HG03460 (cell line): ENCODE data around the gene FHL2.
A peak's percentile ranks its signal among the peaks of the same experiment; 100 is the strongest.

ENCODE experiments used
- ATAC-seq: cut with Tn5 transposase; IDR thresholded peaks from one replicate; pipeline ENCODE4 v1.9.1; 2021; ENCODE audit not compliant: unreplicated experiment

The FHL2 gene

DNA sequence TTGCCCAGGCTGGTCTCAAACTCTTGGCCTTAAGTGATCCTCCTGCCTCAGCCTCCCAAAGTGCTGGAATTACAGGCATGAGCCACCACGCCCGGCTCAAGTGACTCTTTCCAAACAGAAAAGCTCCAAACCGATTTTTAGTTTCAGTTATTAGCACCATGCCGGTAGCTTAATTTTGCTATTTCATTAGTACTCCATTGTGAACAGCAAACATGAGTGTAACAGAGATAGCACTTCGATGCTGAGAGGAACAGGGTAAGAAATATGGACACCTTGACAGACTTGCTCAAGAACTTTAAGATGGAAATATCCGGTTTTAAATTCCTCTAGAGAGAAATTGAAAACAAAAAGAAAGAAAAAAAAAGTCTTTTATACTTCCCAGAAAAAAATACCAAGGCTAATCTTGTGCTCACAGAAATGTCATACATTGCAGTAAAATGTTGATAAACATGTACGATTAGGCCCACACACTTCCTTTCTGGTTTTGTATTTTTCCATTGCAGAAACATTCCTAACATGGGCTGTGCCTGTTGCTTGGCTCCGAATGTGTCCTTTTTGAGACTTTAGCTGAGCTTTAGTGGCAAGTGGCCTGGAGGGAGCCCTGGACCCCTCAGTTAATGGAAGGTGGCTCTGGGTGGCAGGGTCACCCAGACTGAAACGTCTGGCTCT lies 18.3 kb downstream of the FHL2 start:
- ATAC-seq = no peak

DNA sequence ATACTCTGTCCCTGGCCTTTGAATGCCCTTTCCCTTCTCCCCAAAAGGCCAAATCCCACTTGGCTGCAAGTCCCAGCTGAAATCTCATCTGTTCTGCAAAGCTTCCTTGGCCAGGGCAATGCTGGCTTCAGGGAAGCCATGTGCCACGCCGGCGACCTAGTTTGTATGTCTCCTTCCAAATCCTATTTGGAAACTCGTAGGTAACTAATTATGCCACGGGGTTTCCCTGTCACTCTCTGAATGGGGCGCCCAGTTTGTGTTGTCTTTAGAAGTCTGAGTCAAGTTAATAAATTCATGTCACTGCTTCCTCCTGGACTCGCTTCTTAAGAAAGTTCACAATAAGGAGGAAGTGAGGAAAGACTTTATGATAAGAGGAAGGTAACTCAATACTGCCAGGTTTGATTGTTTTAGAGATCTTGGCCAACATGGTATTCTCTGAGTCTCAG lies 19.1 kb downstream of the FHL2 start:
- no peak for ATAC-seq

DNA sequence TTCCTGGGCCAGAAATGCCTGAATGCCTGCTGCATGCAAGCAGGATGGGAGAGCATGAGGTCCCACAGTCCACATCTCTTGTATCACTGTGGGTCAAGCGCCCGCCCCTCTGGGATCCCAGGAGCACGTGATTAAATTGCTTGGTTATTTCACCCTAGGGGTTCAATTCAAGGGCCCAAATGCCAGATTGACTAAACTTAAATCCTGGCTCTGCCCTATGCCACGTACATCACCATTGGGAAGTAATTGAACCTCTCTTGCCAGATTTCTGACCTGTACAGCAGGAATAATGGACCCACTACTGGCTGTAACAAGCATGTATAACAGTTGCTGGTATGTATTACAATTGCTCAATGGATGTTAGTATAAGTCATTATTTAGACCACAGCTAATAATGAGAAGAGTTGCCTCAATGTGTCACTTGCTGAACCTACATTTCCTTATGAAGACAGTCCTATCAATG lies 19.9 kb downstream of the FHL2 start:
- ATAC-seq = no peak

DNA sequence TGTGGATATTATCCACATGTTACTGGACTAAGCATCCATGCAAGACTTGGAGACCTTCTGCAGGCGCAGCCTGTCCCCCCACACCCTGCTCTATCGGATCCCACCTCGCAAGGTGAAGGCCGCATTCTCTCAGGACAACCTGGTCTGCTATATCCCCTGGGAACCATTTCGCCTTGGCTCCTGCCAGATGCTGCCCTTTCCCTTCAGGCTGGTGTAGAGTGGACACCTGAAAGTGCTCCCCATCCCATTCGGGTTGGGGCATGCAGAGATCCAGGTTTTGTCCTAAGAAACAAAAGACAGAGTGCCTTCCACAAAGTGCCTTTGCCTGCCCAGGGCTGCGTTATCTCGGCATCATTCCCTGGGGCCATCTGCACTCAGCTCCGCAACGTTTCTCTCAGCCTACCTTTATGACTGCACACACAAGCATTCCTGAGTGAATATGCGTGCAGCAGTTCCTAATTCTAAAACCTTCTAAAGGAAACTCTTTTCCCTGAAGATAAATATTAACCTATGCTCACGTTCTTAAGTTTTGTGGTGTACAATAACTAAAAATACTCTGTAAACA lies 20.5 kb downstream of the FHL2 start:
- ATAC-seq = no peak

DNA sequence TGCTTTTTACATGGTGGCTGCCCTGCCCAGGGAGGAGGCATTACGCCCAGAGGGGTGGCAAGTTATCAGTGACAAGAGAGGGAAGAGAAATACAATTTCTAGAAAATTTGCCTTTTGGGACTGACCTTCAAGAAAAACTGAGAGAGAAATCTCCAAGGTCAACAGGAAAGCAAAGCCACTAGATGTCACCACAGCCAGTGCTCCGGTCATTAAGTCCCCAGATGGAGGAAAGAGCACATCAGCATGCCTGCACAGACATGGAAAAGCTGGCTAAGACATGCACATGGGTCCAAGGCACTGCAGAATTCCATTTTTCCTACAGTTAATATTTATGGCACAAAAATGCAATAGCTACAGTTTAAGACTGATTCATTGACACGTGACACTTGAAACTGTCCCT lies 21.0 kb downstream of the FHL2 start:
- no peak for ATAC-seq

DNA sequence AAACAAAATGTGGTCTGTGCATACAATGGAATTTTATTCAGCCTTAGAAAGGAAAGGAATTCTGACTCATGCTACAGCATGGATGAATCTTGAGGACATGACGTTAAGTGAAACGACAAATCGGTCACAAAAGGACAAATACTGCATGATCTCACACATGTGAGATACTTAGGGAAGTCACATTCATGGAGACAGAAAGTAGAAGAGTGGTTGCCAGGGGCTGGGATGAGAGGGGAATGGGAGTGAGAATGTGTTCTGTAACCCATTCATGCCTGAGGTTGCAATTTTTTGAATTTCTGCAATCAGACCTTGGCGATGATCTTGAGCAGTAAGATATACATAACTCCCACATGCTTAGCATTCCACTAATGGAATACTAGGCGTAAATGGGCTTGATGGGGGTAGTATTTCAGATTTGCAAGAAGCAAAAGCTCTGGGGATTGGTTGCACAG lies 22.0 kb downstream of the FHL2 start:
- ATAC-seq = no peak

DNA sequence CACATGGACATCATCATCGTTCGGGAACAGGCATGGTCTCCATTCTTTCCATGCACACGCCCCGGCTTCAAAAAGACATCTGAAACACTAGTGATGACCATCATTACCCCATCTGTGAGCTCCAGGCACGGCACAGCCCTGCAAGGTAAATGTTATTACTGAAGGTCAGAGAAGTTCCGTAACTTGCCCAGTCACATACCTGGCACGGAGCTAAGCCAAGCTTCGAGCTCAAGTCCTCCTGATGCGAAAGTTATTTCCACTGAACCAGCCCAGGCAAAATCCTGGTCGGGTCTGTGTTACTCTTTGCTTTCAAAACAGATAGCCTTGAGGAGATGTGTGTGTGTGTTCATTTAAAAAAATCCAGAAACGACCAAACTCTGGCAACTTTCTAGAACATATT lies 22.8 kb downstream of the FHL2 start:
- no peak for ATAC-seq

DNA sequence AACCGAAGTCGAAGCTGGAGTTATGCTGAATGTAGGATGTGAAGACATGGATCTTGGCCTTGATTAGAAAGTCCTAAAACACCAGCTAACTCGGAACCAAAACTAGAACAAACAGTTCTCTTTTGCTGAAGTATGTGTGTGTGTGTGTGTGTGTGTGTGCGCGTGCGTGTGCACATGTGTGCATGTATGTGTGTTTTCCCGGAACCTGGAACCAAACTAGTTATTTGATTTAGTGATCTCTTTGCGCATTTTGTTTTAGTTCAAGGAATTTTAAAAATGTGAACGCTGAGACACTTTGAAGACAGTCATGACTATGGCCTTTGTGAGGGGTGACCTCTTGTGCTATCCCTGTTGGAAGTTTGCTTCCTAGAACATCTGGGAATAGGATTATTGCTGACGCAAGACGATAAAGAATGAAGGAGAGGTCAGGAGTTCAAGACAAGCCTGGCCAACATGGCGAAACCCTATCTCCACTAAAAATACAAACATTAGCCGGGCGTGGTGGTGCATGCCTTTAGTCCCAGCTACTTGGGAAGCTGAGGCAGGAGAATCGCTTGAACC lies 23.8 kb downstream of the FHL2 start:
- ATAC-seq = no peak

DNA sequence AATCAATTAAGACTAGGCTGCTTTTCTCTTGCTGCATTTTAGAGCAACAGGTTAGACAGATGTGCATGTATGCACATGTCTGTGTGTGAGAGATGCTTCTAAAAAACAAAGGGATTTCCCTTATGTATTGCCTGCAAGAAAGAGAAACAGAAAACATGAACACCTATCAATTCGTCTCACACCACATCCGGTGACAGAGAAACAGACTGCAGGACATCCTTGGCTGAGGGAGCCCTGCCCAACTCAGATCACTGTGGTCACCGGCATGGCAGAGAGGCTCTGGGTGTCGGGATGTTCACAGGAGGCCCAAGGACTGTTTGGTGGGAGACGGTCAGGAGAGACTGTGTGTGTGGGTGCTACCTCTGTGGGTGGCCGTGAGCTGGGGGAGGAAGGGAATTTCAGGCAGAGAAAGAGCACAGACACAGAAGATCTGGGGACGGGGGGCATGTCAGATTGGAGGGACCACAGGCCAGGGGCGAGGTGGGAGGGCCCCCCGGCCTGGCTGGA lies 24.9 kb downstream of the FHL2 start:
- peak; percentile 79 for ATAC-seq

DNA sequence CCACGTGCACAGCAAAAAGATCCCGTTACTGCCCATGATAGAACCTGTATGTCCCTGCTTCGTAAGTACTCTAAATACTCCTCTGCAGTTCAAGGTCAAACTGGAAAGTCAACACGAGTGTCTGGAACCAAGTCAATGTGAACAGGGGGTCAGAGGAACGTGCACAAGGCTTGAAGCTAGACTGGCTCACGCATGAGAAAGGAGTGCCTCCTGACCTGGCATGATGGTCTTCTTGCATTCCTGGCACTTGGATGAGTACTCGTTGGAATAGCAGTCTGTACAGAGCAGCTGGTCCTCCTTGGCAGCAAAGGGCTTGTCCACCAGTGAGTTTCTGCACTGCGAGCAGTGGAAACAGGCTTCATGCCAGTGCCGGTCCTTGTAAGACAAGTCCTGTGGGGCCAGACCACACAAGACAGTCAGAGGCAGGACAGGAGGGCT lies 25.5 kb downstream of the FHL2 start:
- peak; percentile 16 for ATAC-seq

DNA sequence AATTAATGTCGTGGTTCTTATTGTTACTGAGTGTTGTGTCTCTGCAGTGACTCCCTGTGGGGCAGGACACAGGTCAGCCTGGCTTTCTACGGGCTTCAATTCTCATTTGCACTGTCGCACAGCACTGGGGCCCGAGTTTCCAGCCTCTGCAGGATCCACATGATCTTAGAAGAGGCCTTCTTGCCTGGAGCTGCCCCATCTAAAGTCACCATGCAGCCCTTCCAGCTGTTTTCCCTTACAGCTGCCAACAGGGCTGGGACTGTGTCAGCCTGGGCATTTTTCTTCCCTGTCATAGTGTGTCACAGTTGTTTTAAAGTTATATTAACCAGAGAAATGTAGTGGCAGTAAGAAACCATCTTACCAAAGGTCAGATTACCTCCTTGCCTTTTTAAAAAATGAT lies 27.0 kb downstream of the FHL2 start:
- no peak for ATAC-seq

DNA sequence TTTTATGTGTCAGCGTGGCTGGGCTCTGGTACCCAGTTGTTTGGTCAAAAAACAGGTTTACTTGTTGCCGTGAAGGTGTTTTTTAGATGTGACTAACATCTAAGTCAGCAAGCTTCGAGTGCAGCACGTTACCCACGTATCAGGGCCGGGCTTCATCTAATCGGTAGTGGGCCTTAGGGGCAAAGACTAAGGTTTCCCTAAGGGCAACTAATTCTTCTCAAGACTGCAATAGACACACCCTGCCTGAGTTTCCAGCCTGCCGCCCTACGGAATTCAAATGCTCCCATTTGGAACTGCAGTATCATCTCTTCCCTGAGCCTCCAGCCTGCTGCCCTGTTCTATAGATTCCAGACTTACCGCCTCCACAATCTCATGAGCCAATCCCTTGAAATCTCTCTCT lies 27.7 kb downstream of the FHL2 start:
- no peak for ATAC-seq

DNA sequence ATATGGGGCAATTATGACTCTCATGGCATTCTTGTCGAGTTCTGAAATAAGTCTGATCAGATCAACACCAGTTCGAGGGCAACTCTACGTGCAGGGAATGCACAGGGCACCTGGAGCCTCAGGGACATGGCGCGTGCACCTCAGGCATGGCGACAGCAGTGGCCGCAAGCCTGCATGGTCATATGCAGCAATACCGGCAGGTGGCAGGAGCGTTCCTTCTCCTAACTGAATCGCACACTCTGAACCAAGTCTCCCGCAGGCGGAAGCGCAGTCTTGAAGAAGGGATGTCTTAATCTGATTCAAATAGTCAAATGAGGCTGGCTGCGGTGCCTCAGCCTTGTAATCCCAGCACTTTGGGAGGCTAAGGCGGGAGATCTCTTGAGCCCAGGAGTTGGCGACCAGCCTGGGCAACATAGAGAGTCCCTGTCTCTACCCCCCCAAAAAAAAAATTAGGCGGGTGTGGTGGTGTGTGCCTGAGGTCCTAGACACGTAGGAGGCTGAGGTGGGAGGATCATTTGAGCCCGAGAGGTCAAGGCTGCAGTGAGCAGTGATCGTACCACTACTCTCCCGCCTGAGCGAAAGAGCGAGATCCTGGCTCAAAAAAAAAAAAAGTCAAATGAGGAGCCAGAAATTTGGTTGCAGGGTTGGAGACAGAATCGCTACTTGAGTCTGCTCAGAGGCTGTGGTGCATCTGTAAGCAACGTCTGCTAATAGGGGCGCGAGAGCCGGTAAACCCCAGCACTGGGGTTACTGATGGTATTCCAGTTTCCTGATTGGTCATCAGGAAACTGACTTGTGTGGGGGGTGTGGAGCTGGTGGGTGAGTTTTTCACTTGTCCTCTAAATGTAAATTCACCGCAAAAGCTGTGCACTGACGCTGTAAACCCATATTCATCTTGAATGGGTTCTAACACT lies 28.8 kb downstream of the FHL2 start:
- peak; percentile 88 for ATAC-seq

DNA sequence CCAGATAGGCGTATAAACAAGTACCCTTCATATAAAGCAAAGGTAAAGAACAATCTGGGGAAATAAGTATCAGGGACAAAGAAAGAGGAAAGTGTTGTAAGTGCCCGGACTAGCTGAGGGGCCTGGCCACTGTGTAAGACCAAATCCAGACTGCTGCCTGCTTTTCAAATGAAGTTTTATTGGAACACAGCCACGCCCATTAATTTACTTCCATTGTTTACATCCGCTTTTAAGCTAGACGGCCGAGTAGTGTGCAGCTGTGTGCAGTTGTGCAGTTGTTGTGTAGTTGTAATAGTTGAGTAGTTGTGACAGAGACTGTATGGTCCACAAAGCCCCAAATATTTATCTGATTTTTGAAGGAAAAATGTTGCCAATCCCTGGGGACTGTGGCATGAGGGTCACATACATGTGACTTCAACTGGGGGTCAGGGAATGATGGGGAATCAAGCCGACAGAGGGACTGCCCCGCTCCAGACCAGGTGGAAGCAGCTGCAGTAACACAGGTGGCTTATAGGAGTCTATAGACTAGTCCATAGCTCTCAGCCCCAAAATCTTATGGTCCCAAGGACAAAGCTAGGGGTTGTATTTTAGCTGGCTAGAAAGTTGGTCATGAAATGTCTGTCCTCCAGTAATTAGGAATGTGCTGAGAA lies 30.0 kb downstream of the FHL2 start:
- no peak for ATAC-seq

DNA sequence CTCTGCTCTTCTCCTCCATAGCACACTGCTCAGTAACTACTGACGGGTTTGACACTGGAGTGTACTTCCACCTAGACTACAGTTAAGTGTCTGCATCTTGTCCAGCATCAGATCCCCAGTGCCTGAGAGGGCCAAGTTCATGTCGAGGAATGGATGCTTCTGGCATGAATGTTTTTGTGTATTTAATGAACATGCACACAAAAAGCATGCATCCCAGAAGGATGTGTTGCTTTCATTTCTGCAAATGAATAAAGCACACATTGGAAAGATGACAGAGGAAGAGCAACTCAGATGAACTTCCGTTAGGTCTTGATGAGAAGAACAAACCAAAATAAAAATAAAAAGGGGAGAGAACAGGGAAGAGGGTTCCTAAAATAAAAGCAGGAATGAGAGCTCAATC lies 33.6 kb downstream of the FHL2 start:
- no peak for ATAC-seq

DNA sequence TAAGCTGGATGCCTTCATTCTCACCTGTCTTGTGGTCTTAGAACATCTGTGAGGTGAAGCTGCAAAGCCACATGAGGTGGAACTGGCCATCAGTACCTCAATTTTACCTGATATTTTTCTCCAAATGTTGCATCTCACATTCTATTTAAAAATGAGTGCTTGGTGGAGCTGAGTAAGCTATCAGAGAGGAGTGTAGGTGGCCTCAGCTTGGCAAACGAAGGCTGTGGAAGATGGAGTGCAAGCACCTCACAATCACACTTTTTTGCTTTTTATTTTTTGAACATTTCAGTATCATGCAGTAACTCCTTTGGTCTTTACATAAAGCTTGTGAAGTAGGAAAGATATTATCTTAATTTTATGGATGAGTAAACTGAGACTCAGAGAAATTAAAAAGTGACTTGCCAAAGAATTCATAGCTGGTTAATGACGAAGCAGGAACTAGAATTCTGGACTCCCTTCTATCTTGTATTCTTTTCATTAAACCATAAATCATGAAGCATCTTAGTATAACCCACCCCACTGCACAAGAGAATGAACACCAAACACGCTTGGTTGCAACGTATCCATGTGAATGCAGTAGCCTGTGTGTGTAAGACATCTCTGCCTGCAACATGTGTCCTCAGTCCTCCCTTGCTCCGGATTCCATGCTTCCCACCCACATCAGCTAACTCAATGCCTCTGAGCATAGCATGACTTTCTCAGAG lies 34.3 kb downstream of the FHL2 start:
- ATAC-seq = no peak

DNA sequence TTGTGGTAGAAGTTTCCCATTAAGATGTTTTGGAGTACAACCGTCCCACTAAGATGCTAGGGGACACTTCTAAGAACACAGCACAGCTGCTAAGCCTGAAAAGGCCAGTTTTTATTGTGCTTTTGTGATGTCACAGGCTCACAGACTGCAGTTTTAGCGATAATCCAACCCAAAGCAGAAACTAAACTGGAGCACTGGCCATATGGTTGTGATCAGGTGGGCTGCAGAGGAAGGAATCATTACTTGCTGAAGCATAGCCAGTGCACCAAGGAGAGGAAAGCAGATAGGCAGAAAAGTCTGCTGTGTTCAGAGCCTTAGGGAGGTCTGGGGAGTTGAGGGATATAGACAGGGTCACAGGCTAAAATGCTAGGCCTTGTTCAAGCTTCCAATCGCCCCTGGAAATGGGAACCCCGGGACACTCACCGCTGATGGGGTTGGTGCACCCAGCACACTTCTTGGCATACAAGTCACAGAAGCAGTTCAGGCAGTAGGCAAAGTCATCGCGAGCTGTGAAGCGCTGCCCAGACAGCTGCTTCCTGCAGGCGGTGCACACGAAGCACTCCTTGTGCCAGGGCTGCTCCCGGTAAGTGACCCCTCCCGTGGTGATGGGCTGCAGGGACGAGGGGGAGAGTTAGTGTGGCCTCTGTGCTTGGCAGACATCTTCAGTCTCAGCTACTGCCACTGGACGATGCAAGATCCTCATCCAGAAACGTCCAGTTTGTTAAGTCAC lies 35.8 kb downstream of the FHL2 start:
- no peak for ATAC-seq

DNA sequence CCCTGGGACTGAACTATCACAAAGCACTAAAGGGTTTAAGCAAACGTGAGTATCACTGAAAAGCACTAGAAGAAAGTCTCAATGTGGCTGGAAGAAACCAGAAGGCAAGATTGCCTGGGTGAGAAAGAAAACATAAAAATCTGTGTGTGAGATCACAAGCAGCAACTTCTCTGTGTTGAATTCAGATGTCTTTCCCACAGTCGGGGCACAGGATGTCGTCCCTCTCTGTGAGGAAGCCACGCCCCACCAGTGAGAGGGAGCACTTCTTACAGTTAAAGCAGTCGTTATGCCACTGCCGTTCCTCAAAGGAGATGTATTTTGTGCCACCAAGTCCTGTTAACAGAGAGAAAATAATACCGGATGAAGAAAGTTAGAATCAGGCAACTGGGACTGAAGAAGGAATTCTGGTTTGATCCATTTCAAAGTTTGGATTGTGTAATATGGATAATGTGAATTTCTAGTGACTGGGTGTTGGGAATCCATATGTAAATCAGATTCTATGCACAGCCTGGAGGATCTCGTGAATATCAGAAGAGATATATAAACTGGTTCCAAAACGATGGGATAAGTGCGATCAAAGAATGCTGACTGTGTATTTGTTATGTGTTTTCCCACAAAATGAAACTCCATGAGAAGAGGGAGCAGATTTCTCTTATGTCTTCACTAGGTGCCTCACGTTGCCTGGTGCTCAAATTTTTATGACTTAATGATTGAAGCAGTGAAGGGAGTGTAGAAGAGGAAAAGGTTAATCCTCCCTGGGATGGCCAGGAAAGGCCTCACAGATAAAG lies 37.6 kb downstream of the FHL2 start:
- ATAC-seq = no peak

DNA sequence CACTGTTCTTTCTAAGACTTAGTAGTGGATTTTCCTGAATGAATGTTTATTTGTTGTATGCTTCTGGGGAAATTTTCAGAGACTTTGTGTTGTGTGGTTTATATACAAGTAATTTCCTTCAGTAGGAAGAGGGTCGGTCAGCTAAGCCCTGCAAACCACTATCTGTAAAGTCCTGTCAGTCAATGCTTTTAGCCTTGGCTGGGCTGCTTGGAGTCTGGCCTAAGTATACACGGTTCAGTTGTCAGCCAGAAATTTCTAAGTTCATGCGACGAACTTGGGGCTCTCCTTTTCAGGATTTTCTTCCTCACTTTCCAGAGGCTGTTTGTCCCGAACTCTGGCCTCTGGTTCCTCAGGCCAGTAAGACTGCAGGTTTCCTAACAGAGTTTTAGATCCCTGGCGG lies 40.3 kb downstream of the FHL2 start:
- no peak for ATAC-seq
